Measurements from ENCODE around the gene WDR7.
"Not testable (repeated sequence)": the region's sequence is repeated elsewhere in the genome, so short reads cannot be mapped to it uniquely, and the experiment has no call there.

WDR7 gene

GRCh38 chr18:56654280-56654679 lies 3.1 kb downstream of the WDR7 start:
- DNase-seq (ENCODE audit: low spot score): not testable (repeated sequence)

GRCh38 chr18:56658261-56658660 lies 7.1 kb downstream of the WDR7 start:
- DNase-seq (ENCODE audit: low spot score): no peak

DNA sequence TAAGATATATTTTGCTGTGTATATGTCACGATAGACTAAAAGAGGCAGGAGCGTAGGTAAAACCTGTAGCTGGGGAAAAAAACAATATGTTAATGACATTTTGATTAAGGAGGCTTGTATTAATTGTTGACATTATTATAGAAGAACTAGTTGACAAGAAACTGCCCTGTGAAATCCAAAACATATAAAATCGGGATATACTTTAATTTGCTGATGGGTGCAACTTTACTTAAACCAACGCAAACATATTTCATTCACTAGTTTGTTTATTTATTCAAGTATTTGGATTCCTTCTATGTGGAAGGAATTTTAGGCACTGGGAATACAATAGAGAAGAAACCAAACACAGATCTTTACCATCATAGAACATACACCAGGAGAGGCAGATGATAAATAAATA lies 8.0 kb downstream of the WDR7 start:
- DNase-seq (ENCODE audit: low spot score): no peak

DNA sequence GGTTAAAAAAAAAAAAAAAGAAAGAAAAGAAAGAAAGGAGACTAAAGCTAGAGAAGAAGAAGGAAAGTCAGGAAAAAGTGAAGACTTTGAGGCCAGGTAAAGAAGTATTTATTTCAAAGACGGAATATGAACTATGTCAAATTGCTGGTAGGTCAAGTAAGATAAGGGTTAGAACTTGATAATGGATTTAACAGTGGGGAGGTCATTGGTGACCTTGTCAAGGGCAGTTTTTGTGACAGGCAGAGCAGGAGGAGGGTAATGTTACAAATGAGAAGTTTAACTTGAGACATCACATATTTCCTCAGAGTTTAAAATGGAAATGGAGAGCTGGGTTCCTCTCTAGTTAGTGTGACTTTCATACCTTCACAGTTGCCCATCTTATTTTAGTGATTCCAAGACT lies 9.5 kb downstream of the WDR7 start:
- DNase-seq (ENCODE audit: low spot score): no peak

- DNase-seq (ENCODE audit: low spot score): no peak
Observed at GRCh38 chr18:56661360-56662062, 10.4 kb downstream of the WDR7 start.

- DNase-seq (ENCODE audit: low spot score): no peak
Observed at GRCh38 chr18:56662063-56662408, 10.9 kb downstream of the WDR7 start.

GRCh38 chr18:56662502-56662901 lies 11.3 kb downstream of the WDR7 start:
- DNase-seq (ENCODE audit: low spot score): no peak

- DNase-seq (ENCODE audit: low spot score): no peak
Observed at GRCh38 chr18:56662902-56663301, 11.7 kb downstream of the WDR7 start.

DNA sequence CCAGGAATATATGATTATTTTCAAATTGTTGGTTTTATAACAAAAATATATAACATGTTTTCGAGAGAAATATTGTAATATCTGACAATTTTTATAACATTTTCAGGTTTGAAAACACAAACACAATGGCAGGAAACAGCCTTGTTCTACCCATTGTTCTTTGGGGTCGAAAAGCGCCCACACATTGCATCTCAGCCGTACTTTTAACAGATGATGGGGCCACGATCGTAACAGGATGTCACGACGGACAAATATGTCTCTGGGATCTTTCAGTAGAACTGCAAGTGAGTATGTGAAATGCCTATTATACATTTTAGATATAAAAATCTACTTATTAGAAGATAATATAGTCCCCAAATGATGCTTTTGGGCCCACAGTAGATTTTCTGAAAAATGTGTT lies 21.2 kb downstream of the WDR7 start:
- no peak for DNase-seq (ENCODE audit: low spot score)

DNA sequence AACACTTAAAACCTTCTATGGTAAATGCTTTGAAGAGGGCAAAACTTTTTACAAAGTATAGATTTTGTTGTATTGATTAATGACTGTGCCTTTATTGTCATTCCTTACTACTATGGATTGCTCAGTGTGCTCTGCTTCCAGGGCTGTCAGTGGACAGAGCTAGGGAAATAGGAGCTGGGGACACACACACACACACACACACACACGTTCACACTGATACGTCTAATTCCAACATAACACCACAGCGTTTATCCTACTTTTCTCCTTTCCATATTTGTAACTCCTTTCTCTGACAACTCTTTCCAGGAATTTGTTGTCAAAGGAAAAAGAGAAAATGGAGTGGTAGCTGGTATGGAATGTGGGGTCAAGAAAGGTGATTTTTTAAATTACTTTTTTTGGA lies 21.8 kb downstream of the WDR7 start:
- no peak for DNase-seq (ENCODE audit: low spot score)

- DNase-seq (ENCODE audit: low spot score): no peak
Observed at GRCh38 chr18:56676639-56677038, 25.5 kb downstream of the WDR7 start.

DNA sequence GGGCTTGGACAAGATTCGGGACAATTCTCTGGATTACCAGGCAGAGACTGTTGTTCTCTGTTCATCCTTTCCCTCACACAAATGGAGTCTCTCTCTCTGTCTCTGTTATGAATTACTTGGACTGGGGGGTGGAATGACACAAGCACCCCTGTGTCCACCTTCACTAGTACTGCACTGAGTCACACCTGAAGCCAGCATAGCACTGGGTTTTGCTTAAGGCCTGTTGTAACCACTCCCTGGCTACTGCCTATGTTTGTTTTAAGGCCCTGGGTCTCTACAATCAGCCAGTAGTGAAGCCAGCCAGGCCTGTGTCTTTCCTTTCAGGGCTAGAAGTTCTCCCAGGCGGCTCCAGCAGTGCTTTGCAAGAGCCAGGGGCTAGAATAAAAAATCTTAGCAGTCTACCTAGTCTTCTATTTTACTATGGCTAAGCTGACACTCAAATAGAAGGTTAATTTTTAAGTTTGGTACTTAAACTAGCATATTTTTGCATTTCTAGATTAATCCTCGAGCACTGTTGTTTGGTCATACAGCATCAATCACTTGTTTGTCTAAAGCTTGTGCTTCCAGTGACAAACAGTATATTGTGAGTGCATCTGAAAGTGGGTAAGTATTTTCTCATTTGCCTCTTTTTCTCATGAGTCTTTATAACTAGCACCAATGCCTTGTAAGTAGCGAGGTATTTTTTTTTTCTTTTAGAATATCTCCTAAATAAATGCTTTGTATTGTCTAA lies 27.8 kb downstream of the WDR7 start:
- DNase-seq (ENCODE audit: low spot score): no peak

- DNase-seq (ENCODE audit: low spot score): no peak
Observed at GRCh38 chr18:56684277-56684676, 33.1 kb downstream of the WDR7 start.

DNA sequence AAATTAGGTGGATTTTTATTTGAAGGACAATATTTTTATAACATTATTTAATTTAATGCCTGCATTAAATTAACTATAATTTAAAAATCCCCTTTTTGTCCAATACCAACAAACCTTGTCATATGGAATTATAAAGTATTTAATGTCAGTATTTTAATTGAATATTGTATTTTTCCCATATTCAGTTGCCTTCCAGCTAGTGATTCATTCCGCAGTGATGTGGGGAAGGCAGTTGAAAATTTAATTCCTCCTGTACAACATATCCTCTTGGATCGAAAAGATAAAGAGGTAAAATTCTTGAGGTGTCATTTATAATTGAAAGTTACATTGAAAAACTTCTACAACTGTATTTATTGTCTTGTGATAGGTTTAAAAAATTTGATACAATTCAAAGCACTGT lies 40.4 kb downstream of the WDR7 start:
- no peak for DNase-seq (ENCODE audit: low spot score)

- DNase-seq (ENCODE audit: low spot score): no peak
Observed at GRCh38 chr18:56696966-56697365, 45.8 kb downstream of the WDR7 start.

DNA sequence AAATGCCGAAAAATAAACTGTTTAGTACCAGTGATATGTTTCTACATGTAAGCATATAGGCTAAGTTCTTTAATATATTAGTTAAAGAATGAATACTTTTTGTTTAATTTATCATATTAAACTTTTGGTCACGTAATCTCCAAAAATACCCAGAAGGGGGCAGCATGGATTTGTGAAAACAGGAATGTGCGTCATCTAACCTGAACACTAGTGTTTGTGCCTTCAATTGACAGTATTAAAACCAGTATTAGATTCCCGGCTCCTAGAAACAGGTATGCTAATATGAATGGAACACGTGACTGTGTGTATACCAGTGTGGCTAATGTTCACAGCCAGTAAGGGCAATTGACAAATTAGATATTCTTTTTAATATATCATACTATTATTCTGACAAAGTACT lies 51.8 kb downstream of the WDR7 start:
- peak; percentile 53 for DNase-seq (ENCODE audit: low spot score)

- peak; percentile 79 for DNase-seq (ENCODE audit: low spot score)
Observed at GRCh38 chr18:56709463-56709862, 58.3 kb downstream of the WDR7 start.

DNA sequence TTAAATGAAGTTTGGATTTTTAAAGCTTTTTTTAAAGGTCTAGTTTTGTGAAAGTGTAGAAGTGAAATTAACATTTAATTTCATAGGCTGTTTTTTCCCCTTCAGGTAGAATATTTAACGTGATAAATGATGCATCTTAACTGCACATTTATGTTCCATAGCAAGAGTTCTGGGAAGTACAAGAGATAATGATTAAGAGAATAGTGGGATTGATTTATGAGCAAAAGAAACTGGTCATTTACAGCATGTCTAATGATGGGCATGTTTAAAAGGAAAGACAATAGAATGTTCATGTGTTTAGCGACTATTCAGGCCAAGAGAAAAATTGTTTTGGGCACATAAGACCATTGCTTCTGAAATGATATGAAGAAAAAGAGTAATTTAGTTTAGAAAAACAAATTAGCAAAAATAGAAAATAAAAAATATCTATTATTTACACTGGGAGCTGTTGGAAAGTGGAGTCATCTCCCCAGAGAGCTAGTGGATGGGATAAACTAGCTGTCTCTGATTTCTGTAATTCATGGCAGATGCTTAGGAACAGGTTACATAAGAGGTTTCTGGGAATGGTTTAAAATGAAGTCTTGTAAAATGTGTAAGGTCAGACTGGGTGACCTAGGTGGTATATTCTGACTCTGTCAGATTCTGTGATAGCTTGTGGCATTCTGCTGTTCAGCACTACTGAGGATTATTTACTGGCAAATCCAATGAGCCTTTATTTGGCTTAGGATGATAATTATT lies 60.7 kb downstream of the WDR7 start:
- DNase-seq (ENCODE audit: low spot score): no peak

- no peak for DNase-seq (ENCODE audit: low spot score)
Observed at GRCh38 chr18:56712761-56713160, 61.6 kb downstream of the WDR7 start.

DNA sequence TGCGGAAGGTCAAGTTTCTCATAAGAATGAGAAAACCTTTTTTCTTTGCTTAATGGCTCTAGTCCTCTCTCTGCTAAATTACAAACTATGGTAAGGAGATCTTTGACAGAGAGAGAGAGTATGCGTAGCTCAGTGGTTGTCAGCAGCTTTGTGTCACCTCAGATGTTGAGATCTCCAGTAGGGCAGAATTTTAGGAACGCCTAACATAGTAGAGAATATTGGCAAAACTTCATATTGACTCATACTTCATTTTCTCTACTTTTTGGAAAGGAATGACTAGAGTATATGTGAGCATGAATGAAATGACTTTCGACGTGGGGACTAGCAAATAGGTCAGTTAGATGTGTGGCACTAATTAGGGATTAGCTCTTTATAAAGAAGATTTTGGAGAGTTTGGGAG lies 64.0 kb downstream of the WDR7 start:
- DNase-seq (ENCODE audit: low spot score): no peak

DNA sequence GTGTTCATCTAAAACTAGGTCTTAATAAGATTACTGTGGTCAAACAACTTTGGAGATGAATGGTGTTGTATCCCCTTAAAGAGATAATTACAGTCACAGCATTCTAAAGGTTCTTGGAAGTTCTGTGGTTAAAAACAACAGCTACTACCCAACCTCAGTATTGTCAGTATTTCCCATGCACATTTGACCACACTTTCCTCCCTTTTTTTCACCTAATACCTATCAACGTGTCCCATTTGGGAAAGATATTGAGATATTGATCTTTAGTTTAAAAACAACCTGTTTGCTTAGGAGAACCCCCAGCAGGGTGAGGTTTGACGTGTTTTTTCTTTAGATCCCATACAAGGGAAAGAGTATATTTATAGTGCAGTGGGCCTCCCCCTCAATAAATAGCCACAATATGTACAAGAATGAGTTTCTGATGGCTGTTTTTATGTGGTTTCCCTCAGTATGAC lies 65.6 kb downstream of the WDR7 start:
- no peak for DNase-seq (ENCODE audit: low spot score)

- DNase-seq (ENCODE audit: low spot score): no peak
Observed at GRCh38 chr18:56721031-56721430, 69.9 kb downstream of the WDR7 start.

DNA sequence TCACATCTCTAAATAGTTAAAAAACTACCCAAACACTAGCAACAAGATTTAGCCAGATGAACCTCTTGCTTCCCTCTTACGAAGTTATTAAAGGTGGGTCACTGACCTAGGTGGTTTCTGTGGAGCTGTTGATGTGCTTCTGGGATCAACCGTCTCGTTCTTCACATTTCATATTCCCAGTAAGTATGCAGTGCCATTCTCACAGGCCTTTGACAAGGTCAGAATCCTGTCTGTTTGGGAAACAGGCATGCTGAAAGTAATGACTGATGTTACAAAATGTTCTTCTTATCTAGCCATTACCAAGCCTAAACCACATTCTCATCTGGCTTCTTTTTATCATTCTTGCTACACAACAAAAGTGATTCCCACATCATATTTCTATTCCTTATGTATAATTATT lies 70.3 kb downstream of the WDR7 start:
- no peak for DNase-seq (ENCODE audit: low spot score)

Data from CD4-positive, alpha-beta T cell treated with Interleukin-2 at 100 ng/mL for 4 hours (primary cell).